Neutrophil (primary cell): Measurements from ENCODE around the gene TEAD3.

Source experiments
- H3K27ac ChIP-seq: fragments of 200-600 bp; sonication (generic); 2 replicates; pipeline ENCODE4 v1.5.1; 2016; ENCODE audit warnings: mild to moderate bottlenecking, moderate library complexity
- H3K27me3 ChIP-seq: fragments of 200-600 bp; sonication (generic); 2 replicates; pipeline ENCODE4 v1.6.0; 2016; ENCODE audit warnings: mild to moderate bottlenecking
- H3K36me3 ChIP-seq: fragments of 200-600 bp; sonication (generic); 2 replicates; pipeline ENCODE4 v1.5.1; 2017
- H3K4me1 ChIP-seq, 2 experiments: fragments of 200-600 bp in 1 of 2; sonication (generic) in 1 of 2; 1 replicate in 1 of 2; 2 replicates in 1 of 2; pipeline versions ENCODE4 v1.5.1 to v1.6.1; 2013 to 2016; ENCODE audit warnings: low read depth in 1 of 2, low read length in 1 of 2, mild to moderate bottlenecking in 1 of 2, moderate library complexity in 1 of 2; ENCODE audit not compliant: control insufficient read depth in 1 of 2, insufficient read depth in 1 of 2
- H3K4me3 ChIP-seq, 2 experiments: fragments of 200-600 bp in 1 of 2; sonication (generic) in 1 of 2; 1 replicate in 1 of 2; 2 replicates in 1 of 2; pipeline ENCODE4 v1.5.1; 2013 to 2016; ENCODE audit warnings: low read depth in 1 of 2, low read length in 1 of 2, mild to moderate bottlenecking in 1 of 2, moderate library complexity in 1 of 2
- H3K9me3 ChIP-seq: fragments of 200-600 bp; sonication (generic); 2 replicates; pipeline ENCODE4 v1.5.1; 2016
- CTCF ChIP-seq: fragments of 200-600 bp; sonication (generic); IDR thresholded peaks from 2 replicates; pipeline ENCODE4 v1.5.1; 2016; ENCODE audit warnings: antibody characterized with exemption

TEAD3 gene

GRCh38 chr6:35514587-35514986 is 17.7 kb upstream of the TEAD3 start:
- no peak overlapping the region for H3K27ac ChIP-seq
- peaks cover 51% of the 10 kb centered on the region for H3K27me3 ChIP-seq
- no peak overlapping the region for H3K4me3 ChIP-seq
- H3K4me1 ChIP-seq, result no peaks in the 10 kb centered on the region
- no peaks in the 10 kb centered on the region for H3K36me3 ChIP-seq
- TF ChIP-seq CTCF, result no peak
- no peaks in the 10 kb centered on the region for H3K9me3 ChIP-seq

GRCh38 chr6:35512740-35513139 is 15.9 kb upstream of the TEAD3 start, which contains the start of gene TULP1:
TSS of gene TULP1 (minus strand) at chr6:35512896. CDS start at chr6:35512858, 38 bp downstream.
- H3K27ac ChIP-seq, result no peak within 1 kb of the TSS
- peaks cover 69% of the 10 kb centered on the region for H3K27me3 ChIP-seq
- H3K36me3 ChIP-seq, result no peaks in the 10 kb centered on the region
- no peak for TF ChIP-seq CTCF
- no peak within 1 kb of the TSS for H3K4me3 ChIP-seq
- H3K9me3 ChIP-seq, result no peaks in the 10 kb centered on the region
- H3K4me1 ChIP-seq, result no peaks in the 10 kb centered on the region

GRCh38 chr6:35512006-35512405 is 15.1 kb upstream of the TEAD3 start:
- Histone ChIP-seq H3K4me1 (no peaks in the 10 kb centered on the region), H3K27ac (no peak overlapping the region), H3K27me3 (peaks cover 75% of the 10 kb centered on the region), H3K36me3 (no peaks in the 10 kb centered on the region), H3K4me3 (no peak overlapping the region), H3K9me3 (no peaks in the 10 kb centered on the region)
- no peak for TF ChIP-seq CTCF

- no peak for TF ChIP-seq CTCF
- Histone ChIP-seq H3K4me3 (no peak overlapping the region), H3K27me3 (peaks cover 80% of the 10 kb centered on the region), H3K36me3 (no peaks in the 10 kb centered on the region), H3K4me1 (no peaks in the 10 kb centered on the region), H3K9me3 (no peaks in the 10 kb centered on the region), H3K27ac (no peak overlapping the region)
Observed at GRCh38 chr6:35511562-35511941, 14.7 kb upstream of the TEAD3 start.

- Histone ChIP-seq H3K4me3 (no peak overlapping the region), H3K27ac (no peak overlapping the region), H3K36me3 (no peaks in the 10 kb centered on the region), H3K27me3 (peaks cover 85% of the 10 kb centered on the region), H3K4me1 (no peaks in the 10 kb centered on the region), H3K9me3 (no peaks in the 10 kb centered on the region)
- no peak for TF ChIP-seq CTCF
Observed at GRCh38 chr6:35510916-35511561, 14.2 kb upstream of the TEAD3 start.
